HG02970 (cell line): ENCODE measurements around the gene TMEM191C.
"Not testable (repeated sequence)": the region's sequence is repeated elsewhere in the genome, so short reads cannot be mapped to it uniquely, and the experiment has no call there.

ENCODE experiments used
- ATAC-seq: cut with Tn5 transposase; IDR thresholded peaks from one replicate; pipeline ENCODE4 v1.9.1; 2021; ENCODE audit warnings: mild to moderate bottlenecking, moderate library complexity, moderate number of reproducible peaks; ENCODE audit not compliant: unreplicated experiment, low FRiP score

The TMEM191C gene

DNA sequence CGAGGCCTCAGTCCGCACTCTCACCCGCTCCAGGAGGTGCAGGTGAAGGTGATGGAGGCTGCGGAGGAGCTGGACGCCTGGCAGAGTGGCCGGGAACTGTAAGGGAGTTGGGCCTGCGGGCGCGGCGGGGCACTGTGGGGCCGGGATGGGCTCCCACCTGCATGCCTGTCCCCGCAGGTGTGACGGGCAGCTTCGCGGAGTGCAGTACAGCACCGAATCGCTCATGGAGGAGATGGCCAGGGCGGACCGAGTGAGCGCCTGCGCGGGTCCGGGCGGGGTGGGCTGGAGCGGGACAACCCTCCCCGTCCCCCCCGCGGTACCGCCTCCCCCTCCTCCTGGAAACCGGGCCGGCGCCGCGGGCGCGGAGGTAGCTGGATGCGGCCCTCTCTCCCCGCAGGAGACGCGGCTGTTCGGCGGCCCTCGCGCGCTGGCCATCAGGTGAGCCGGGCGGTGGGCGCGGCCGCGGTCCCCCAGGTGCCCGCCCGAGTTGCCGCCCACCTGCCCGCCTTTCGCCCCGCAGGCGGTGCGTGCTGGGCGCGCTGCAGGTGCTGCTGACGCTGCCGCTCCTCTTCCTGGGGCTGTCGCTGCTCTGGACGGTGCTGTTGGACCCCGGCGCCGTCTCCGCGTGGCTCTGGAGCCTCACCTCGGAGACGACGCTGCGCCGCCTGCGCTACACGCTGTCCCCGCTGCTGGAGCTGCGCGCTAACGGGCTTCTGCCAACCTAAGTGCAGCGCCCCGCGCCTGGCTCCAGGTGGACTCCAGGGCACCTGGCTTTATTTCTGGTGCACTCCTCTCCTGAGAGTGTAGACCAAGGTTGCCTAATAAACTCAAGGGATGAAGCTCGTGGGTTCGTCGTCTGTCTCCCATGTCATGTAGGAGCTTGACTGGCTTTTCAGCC, 2.2 kb downstream of the TMEM191C start:
- ATAC-seq = not testable (repeated sequence)

DNA sequence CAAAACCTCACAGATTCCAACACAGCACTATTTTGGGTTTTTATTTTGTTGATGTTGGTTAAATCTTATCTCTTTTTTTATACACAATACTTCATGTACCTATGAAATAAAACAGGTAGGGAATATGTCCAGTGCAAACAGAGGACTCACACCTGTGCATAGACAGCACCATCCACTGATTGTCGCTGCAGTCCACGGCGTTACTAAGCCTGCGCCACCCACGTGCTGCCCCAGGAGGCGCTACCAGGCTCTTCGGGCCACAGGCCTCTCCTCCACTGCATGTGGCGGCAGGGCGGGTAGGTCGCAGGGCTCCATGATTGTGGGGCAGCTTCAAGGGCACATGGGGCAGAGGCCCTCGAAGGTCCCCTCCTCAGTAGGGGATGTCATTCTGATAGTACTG, 5.8 kb downstream of the TMEM191C start:
- not testable (repeated sequence) for ATAC-seq

DNA sequence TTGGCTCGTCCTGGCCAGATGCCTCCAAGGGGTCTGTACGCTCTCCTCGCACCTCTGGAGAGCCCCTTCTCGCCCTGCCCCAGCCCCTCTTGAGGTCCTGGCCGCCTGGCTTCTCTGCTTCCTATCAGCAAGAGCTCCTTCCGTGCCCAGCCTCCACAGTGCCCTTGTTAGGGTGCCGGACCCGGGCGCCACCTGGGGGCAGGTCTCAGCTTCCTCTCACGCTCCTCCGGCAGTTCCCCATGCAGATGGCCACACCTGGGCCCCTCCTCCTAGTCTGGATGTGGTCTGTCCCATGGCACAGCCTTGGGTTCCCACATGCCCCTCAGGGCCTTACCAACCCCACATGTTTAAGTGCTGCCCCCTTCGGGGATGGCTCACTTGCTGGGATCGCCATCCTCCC, 6.5 kb downstream of the TMEM191C start:
- not testable (repeated sequence) for ATAC-seq

DNA sequence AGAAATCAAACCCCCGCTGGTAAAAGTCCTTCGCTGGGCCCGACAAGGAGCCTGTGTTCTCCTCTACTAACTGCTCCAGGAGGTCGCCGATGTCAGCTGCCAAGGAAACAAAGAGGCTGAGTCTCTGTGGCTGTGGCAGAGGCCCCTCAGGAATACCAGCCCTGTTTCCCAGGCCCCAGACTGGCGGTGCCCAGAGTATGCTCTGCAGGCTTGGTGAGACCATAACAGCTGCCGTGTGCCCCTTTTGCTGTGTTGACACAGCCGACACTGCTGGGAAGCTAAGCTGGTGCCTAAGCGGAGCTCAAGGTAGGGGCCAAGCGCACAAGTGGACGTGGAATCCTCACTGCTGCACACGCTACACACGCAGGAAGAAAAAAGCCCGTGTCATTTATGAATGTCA, 16.9 kb downstream of the TMEM191C start:
- not testable (repeated sequence) for ATAC-seq

DNA sequence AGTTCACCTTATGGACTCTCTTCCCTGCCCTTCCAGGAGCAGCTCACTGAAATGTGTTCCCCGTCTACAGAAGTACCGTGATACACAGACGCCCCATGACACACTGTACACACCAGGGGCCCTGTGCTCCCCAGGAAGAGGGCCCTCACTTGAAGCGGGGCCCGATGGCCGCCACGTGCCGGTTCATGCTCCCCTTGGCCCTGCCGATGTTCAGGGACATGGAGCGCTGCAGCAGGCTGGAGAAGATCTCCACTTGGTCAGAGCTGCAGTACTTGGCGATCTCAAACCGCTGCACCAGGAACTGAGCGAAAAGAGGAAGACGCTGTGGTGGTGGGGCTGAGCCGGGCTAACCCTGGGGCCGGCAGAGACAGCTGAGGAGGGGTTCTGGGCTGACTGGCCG, 20.5 kb downstream of the TMEM191C start:
- not testable (repeated sequence) for ATAC-seq

DNA sequence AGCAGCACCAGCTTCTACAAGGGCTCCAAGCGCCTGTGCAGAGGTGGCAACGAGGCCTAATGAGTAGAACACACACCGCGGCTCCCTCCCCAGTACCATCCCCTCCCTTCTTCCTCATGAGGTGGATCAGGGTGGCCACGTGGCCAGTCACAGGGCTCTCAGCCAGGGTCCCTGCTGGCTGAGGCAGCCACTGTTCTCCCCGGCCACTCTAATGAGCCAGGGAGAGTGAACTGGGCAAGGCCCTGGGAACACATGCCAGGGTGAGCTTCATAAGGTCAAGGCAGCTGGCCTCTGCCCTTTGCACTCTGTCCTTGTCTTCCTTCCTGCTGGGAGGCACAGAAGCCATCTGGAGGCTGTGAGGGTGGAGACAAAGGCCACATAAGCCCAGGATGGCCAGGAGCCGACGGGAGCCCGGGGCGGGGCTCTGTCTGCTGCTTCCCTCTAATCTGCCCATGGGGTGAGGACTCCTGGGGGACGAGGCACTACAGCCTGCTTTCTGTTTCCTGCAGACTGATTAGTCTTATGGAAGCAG, 22.0 kb downstream of the TMEM191C start:
- ATAC-seq = not testable (repeated sequence)

DNA sequence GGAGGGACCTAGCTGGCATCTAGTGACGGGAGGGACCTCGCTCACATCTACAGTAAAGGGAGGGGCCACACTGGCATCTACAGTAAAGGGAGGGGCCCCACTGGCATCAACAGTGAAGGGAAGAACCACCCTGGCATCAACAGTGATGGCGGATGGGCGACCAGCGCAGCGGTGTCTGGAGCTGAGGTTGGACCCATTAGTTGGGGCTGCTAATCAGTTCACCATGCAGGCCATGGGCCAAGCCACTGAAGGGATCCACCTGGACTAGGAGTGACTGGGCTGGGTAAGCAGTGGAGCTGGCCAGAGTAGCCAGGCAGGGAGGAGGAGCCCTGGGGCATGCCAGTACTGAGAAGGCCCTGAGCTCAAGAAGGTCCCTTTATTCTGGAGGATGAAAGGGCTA, 23.4 kb downstream of the TMEM191C start:
- not testable (repeated sequence) for ATAC-seq

DNA sequence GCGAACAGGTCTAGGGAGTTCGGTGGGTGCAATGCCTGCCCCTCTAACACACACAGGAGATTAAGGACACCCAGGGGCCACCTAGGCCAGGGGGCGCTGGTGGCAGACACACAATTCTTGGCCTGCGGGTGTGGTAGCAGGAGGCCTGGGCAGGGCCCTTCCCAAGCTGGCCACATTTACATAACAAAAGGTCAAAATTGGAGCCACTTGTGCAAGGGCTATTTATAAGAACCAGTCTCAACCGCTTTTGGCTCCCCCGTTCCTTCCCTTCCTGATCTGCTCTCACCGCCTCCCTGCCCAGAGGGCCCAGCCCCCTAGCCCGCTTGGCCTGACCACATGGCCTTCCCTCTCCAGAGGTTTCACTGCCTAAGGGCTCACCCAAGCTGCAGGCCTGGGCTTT, 25.1 kb downstream of the TMEM191C start:
- ATAC-seq = not testable (repeated sequence)

DNA sequence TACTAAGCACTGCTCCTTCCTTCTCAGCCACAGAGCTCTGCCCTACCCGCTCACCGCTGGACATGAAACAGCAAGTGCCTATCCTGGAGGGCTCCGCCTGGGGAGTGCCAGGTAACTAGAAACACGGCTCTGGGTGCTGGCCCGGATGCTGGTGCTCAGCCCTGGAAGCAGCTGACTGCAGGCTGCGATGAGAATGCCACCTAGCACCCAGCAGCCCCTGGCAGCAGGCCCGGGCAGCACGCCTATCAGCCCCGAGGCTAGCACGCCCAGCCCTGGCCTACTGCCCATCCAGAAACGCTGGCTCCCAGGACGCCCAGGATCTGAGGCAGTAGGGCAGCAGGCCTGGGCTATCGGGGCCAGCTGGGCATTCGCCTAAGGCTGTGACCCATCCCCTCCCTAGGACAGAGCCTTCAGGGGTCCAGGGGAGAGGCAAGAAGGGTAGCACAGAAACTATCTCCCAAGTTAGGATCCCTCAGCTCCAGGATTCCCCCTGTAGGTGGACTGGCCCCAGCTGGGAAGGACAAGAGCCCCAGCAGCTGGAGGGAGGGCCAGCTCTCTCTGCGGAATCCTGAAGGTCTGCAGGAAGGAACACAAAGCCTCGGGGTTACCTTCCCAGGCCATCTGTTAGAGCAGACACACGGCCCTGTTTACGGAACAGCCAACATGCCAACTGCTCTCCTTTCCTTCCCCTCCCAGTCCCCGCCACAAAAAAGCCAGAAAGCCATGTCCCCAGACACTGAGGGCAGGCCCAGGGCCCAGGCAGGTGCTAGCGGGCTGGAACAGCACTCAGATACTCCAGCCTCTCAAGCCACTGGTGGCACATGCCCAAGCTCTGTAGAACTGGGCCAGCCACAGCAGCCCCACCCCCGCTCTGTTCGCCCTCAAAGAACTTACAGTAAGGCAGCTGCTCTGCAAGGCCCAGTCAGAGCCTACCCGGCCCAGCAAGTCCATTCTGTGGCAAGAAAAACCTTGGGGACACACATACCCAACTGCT, 26.9 kb downstream of the TMEM191C start:
- not testable (repeated sequence) for ATAC-seq

DNA sequence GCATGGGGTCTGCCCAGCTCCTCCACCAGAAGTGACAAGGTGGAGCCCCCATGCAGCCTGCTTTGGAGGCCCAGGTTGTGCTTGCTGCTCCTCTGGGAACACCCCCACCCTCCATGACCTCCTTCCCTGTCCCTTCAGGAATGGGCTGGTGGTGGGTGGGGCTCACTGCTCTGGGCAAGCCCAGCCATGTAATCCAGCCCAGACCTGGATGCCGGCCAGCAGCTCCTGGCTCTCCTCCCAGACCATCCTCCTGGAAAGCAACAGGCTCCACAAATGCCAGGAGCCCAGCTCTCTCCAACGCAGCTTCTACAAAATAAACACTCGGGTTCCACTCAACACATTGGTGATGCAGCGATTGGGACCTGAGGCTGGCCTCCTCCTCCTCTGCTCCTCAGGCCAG, 30.8 kb downstream of the TMEM191C start:
- not testable (repeated sequence) for ATAC-seq

DNA sequence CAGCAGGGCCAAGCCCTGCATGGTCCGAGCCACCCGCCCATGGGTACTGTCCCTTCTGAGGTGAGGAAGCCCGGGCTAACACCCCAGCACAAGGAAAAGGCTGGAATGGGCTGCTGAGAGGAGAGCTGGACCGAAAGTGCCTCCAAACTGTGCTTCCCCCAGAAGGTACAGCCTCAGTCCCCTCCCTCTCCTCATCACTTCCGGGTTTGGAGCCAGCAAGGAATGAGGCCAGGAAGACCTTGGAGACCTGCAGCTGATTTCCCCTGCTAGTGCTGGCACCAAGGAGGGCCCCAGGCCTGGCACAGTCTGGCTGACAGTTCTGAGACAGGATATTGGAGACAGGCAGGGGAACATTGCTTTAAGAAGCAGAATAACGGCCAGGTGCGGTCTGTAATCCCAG, 31.3 kb downstream of the TMEM191C start:
- ATAC-seq = not testable (repeated sequence)

DNA sequence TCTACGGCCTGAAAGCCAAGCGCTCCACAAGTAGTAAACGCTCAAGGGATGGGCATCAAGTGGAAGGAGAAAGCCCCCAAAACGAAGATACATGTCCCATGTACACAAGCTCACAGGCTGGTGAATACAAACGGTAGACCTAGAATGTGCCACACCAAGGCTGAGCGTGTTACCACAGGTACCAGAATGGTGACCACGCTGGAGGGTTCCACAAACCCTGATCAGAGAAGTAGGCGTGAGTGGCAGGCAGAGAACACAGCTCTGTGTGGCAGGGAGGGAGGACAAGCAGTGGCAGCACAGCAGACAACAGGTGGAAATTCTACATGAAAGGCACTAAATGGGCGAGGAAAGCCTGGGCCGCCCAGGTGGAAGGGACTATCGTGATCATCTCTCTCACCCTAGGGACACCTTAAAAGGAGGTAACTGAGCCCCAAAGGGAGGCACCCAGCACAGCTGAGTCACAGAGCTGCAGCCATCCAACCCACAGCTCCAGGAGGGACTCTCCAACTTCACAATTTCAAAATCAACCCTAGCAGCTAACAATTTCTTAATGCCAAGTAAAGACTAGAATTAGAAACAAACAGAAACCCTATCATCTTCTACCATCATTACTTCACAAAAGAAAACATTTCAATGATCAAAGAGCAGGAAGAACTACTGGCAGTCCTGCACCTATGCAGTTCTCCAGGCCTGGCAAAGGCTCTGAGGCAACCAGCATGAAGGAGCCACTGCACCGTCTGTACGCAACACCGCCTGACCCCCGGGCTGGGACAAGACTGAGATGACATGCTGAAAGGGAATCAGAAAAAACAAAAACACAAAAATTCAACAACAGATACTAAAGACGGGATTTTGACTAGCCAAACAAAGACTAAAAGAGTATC, 32.7 kb downstream of the TMEM191C start:
- ATAC-seq = not testable (repeated sequence)

DNA sequence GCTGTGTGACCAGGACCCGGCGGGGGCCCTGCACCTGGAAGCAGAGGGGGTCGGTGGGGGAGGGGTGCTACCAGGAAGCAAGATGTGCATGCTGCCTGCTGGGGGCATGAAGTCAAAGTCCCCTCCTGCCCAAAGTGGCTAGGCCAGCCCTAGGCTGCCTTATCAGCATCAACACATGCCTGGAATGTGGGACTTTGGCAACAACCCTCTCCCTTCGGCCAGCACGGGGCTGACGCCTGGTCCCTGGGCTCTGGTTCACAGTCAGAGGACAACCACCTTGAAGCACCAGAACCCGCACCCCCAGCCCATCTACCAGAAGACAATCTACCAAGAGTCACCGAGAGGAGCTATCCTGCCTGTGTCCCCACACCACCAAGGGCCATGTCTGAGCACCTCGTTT, 43.2 kb downstream of the TMEM191C start:
- not testable (repeated sequence) for ATAC-seq

DNA sequence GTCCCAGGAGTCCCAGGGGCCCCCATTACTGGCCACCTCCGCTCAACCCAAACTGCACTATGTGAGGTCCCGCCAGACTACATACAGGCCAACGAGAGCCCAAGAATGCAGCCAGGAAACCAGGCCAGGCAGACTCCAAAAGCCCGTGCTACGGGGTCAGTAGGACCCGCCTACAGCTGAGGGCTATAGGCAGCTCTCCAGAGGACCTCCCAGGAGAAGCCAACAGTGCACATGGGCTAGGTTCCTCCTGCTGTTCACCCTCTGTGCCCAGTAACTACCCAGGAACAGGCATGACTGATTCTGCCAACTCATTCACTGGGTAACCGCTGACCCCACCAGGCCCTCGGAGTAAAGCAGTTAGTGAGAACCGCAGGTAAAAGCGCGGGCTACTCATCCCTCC, 44.8 kb downstream of the TMEM191C start:
- not testable (repeated sequence) for ATAC-seq

DNA sequence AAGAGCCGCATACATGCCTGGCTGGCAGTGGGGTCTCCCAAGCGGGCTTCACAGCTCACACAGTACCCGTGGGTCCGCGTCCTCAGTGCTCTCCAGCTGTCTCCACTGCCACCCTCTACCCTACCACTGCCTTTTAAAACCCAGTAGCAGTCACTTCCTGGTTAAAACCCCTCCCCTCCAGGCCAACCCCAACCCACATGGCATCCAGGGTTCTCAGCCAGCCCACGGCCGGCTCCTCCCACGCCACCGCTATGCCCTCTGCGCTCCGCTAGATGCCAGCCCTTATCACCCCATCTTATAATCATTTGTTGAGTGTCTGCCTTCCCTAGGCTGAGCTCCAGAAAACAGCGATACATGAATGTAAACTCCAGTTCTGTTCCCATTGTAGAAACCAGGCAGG, 46.9 kb downstream of the TMEM191C start:
- not testable (repeated sequence) for ATAC-seq

DNA sequence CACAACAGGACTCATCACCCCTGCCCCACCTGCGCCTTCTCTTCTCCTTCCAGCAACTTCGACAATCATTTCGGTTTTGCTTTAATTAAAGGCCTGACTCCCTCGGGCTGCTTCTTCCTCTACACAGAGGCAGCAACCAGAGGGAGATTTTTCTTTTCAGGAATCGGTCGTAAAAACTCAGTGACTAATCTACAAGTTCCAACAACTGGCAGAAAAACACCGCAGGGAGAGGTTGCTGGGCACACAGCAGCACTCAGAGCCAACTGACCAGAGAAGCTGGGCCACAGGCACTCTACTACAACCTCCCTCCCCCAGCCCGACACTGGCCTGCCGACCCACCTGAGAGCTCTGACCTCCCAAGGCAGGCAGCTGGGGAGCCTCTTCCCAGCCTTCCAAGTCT, 48.0 kb downstream of the TMEM191C start:
- ATAC-seq = not testable (repeated sequence)

DNA sequence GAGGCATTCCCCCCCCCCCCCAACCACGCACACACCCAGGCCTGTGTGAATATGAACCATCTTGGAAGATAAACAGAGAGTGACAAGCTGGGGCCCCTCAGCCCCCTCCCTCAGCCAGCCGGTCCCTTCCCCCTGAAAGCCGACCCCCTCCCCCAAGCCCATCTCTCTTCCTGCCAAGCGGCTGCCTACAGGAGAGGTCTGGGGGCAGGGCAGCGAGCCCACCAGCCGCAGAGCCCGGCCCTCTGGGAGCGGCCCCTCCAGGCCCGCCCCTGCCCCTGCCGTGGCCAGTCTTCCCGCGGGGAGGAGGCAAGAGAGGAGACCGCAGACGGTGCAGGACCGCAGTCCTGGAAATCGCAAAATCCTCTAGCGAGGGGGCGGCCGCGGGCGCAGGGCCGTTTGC, 49.3 kb downstream of the TMEM191C start:
- ATAC-seq = not testable (repeated sequence)

DNA sequence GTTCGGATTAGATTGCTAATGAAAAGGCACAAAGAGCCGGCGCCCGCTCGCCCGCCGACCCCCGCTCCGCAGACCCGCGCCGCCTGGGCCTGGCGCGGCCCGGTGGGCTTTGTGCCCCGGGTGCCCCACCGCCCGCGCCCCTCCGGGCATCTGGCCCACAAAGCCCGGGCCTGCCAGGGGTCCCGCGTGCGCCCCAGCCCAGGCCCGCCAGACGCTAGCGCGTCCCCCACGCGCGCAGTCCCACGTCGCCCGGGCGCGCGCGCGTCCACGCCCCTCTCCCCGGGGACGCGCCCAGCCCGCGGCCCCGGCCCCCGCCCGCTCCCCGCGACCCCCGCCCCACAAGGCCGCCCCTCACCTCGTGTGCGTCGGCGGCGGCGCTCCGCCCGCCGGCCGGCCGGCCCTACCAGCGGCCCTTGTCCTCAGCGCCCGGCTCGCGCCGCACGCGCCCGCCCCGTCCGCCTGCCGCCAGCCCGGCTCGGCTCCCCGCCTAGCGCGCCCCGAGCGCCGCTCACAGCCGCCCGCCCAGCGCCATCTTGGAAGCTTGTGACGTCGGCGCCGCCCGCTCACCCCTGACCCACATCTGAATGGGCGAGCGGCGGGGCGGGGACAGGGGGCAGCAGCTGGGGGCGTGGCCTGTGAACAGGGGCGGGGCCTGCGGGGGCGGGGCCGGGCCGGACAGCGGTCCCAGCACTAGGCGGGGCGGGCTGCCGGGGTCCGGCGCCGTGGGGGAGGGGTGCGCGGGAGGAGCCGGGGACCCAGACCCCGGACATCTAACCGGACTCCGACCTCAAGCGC, 50.0 kb downstream of the TMEM191C start:
- ATAC-seq = peak; percentile 82
